Effector memory CD4-positive, alpha-beta T cell (primary cell): Measurements from ENCODE around the gene KRAS.
A peak's percentile ranks its signal among the peaks of the same experiment; 100 is the strongest.
"Not testable (repeated sequence)": the region's sequence is repeated elsewhere in the genome, so short reads cannot be mapped to it uniquely, and the experiment has no call there.

Source experiments
- DNase-seq, 3 donors: peaks; one replicate each; pipeline ENCODE4 v3.0.0-alpha.2; 2020
- H3K27ac ChIP-seq: 2 replicates; pipeline ENCODE4 v1.7.0; 2013; ENCODE audit warnings: mild to moderate bottlenecking, low read length, moderate library complexity; ENCODE audit not compliant: insufficient read depth, poor library complexity, severe bottlenecking
- H3K27me3 ChIP-seq: replicated peaks from 2 replicates; pipeline ENCODE4 v1.7.0; 2013; ENCODE audit warnings: mild to moderate bottlenecking, low read length; ENCODE audit not compliant: insufficient read depth, control insufficient read depth, poor library complexity, severe bottlenecking
- H3K36me3 ChIP-seq: 2 replicates; pipeline ENCODE4 v1.7.0; 2013; ENCODE audit warnings: mild to moderate bottlenecking, low read length, moderate library complexity; ENCODE audit not compliant: control insufficient read depth, insufficient read depth
- H3K4me1 ChIP-seq: 2 replicates; pipeline ENCODE4 v1.7.0; 2013; ENCODE audit warnings: low read length, mild to moderate bottlenecking; ENCODE audit not compliant: control insufficient read depth, insufficient read depth, poor library complexity, severe bottlenecking
- H3K4me3 ChIP-seq: 2 replicates; pipeline ENCODE4 v1.7.0; 2013; ENCODE audit warnings: low read length, low read depth, mild to moderate bottlenecking; ENCODE audit not compliant: insufficient read depth, poor library complexity, severe bottlenecking
- H3K9me3 ChIP-seq: 2 replicates; pipeline ENCODE4 v1.7.0; 2013; ENCODE audit warnings: mild to moderate bottlenecking, low read length, moderate library complexity; ENCODE audit not compliant: control insufficient read depth
- total RNA-seq, 3 donors: gene quantifications; one replicate each; lab custom pipeline; 2026; lab: John Stamatoyannopoulos, UW

Gene KRAS
- 48.7 to 60.7 (median 49.6) reads per million in 3 donors for total RNA-seq

DNA sequence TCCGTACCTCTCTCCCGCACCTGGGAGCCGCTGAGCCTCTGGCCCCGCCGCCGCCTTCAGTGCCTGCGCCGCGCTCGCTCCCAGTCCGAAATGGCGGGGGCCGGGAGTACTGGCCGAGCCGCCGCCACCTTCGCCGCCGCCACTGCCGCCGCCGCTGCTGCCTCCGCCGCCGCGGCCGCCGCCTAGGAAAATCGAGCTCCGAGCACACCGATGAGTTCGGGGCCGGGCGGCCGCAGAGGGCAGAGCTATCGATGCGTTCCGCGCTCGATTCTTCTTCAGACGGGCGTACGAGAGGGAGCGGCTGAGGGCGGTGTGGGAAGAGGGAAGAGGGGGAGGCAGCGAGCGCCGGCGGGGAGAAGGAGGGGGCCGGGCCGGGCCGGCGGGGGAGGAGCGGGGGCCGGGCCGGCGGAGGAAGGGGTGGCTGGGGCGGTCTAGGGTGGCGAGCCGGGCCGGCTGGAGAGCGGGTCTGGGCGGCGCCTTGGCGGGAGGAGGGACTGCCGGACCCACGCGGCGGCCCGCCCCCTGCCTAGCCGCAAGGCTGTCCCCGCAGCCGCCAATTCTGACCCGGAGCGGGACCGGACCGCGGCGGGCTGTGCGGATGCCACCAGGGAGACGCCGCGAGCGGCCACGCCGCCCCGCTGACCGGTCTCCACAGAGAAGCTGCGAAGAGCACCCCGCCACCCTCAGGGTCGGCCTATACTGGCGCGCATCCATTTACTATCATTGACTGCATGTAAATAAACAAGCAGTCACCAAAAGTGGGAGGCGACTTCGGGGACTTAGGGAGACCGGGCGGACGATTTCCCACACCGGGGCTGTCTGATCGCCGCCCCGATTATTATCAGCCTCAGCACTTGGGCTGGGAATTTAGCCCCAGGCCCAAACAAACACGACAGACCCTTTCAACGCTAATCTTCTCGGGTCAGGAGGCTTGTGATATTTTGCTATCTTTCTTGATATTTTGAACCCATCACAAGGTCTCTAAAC, at the start of gene KRAS:
TSS of gene KRAS (minus strand) at position 186 of the 987 bp plus-strand sequence.
- no peaks in the 10 kb centered on the region for H3K27me3 ChIP-seq
- no peaks in the 10 kb centered on the region for H3K36me3 ChIP-seq
- H3K4me3 ChIP-seq: peak within 1 kb of the TSS; percentile 81
- H3K27ac ChIP-seq: peak within 1 kb of the TSS; percentile 77
- no peaks in the 10 kb centered on the region for H3K9me3 ChIP-seq
- H3K4me1 ChIP-seq: peaks cover 8% of the 10 kb centered on the region
- peak; percentile 81 to 87 (median 85) for DNase-seq

- H3K27me3 ChIP-seq: no peaks in the 10 kb centered on the region
Measured at GRCh38 chr12:25296381-25296780, 45.7 kb upstream of the KRAS start.

GRCh38 chr12:25295361-25295760, 44.6 kb upstream of the KRAS start:
- H3K9me3 ChIP-seq: no peaks in the 10 kb centered on the region
- no peaks in the 10 kb centered on the region for H3K27me3 ChIP-seq
- H3K36me3 ChIP-seq: no peaks in the 10 kb centered on the region
- no peak for DNase-seq
- H3K27ac ChIP-seq: no peak overlapping the region
- no peak overlapping the region for H3K4me3 ChIP-seq
- H3K4me1 ChIP-seq: no peaks in the 10 kb centered on the region

More at GRCh38 chr12:25296381-25296780, 45.7 kb upstream of the KRAS start:
- no peaks in the 10 kb centered on the region for H3K9me3 ChIP-seq
- H3K4me1 ChIP-seq: no peaks in the 10 kb centered on the region
- no peak overlapping the region for H3K4me3 ChIP-seq
- H3K27ac ChIP-seq: no peak overlapping the region
- DNase-seq: no peak
- no peaks in the 10 kb centered on the region for H3K36me3 ChIP-seq

DNA sequence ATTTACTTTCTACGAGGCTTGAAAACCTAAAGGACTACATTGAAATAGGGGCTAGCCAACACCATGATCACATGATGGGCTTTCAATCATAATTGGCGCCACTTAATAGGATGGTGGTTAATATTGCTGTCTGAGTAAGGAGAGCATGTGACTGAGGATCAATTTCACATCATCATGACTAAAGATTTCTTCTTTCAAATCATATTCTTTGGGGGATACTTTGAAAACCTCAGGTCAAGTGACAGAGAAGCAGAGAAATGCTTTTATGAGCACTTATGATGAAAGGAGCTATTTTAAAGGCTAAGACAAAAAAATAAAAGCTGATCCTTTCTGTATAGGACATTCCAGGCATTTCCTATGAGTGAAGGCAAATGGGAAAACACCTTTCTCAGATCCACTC, 42.9 kb upstream of the KRAS start:
- Histone ChIP-seq H3K4me3 (no peak overlapping the region), H3K27me3 (no peaks in the 10 kb centered on the region), H3K27ac (no peak overlapping the region), H3K4me1 (no peaks in the 10 kb centered on the region), H3K36me3 (no peaks in the 10 kb centered on the region), H3K9me3 (no peaks in the 10 kb centered on the region)
- DNase-seq: no peak

DNA sequence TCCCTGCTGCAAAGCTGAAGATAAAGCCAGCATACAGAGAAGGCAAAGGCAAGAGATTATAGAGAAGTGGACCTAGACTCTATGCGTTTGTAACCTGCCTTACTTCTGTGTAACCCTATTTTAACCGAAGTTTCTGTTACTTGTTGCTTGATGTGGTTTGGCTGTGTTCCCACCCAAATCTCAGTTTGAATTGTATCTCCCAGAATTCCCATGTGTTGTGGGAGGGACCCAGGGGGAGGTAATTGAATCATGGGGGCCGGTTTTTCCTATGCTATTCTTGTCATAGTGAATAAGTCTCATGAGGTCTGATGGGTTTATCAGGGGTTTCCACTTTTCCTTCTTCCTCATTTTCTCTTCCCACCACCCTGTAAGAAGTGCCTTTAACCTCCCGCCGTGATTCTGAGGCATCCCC, 42.1 kb upstream of the KRAS start:
- H3K27me3 ChIP-seq, H3K9me3 ChIP-seq, H3K4me1 ChIP-seq, H3K4me3 ChIP-seq, H3K36me3 ChIP-seq, DNase-seq, H3K27ac ChIP-seq: not testable (repeated sequence)

DNA sequence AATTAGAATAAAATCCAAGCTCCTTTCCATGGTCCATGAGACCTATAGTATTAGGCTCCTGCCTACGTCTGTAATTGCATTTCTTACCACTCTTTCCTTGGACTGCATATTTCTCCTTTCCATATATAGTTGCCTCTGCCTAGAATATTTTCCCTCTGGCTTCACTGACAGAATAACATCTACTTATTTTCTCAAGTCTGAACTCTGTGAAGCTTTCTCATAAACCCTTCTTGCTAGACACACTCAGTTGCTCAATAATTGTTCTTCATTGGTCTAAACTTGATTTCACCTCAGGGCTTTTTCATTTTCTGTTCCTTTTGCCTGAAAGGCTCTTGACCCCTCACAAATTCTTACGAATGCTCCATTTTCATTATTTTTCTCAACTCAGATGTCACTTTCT, 36.9 kb upstream of the KRAS start:
- Histone ChIP-seq H3K36me3 (no peaks in the 10 kb centered on the region), H3K4me3 (no peak overlapping the region), H3K27ac (no peak overlapping the region), H3K9me3 (no peaks in the 10 kb centered on the region), H3K27me3 (no peaks in the 10 kb centered on the region), H3K4me1 (no peaks in the 10 kb centered on the region)
- no peak for DNase-seq

DNA sequence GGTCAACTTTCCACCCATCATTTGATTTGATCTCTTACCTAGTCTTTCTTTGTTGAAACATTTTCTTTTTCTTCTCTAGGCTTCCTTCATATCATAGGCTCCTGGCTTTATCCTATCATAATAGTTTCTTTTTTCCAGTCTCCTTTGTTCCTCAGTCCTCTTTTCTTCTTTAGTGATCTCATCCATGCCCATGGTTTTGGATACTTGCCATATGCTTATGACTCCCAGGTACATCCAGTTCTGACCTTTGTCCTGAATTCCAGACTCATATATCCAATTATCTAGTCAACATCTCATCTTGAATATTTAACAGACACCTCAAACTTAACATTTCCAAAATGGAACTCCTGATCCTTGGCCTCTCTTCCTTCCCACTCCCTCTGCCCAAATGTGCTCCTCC, 36.1 kb upstream of the KRAS start:
- Histone ChIP-seq H3K9me3 (no peaks in the 10 kb centered on the region), H3K36me3 (no peaks in the 10 kb centered on the region), H3K27me3 (no peaks in the 10 kb centered on the region), H3K4me1 (no peaks in the 10 kb centered on the region), H3K4me3 (no peak overlapping the region), H3K27ac (no peak overlapping the region)
- DNase-seq: no peak

DNA sequence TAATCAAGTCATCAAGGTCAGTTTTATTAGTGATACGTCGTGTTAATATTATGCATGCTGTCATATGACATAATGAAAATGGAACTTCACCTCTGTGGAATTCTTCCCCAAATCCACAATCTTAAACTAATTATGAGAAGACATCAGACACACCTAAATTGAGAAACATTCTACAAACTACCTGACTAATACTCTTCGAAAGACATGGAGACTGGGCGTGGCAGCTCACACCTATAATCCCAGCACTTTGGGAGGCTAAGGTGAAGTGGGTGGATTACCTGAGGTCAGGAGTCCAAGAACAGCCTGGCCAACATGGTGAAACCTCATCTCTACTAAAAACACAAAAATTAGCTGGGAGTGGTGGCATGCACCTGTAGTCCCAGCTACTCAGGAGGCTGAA, 33.3 kb upstream of the KRAS start:
- Histone ChIP-seq H3K4me1 (peaks cover 6% of the 10 kb centered on the region), H3K9me3 (no peaks in the 10 kb centered on the region), H3K27ac (no peak overlapping the region), H3K36me3 (no peaks in the 10 kb centered on the region), H3K4me3 (no peak overlapping the region), H3K27me3 (no peaks in the 10 kb centered on the region)
- DNase-seq: no peak

DNA sequence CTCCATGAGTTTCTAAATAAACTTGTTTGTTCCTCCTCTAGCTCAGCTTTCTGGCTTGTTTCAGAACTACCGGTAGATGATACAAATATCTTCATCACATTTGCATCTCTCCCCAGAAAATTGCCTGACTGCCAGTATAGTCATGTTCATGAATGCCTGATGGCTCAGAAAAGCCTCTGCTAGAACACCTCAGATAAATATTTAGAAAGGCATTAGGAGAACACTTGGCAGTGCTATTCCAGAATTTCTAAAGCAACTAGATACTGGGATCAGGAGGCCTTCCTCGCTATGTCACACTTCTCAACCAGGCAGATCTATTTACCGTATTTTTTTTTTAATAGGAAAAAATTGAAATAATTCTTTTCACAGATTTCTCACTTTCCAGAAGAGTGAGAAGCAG, 32.3 kb upstream of the KRAS start:
- Histone ChIP-seq H3K9me3 (no peaks in the 10 kb centered on the region), H3K4me1 (peaks cover 6% of the 10 kb centered on the region), H3K36me3 (no peaks in the 10 kb centered on the region), H3K27ac (no peak overlapping the region), H3K27me3 (no peaks in the 10 kb centered on the region), H3K4me3 (no peak overlapping the region)
- no peak for DNase-seq

DNA sequence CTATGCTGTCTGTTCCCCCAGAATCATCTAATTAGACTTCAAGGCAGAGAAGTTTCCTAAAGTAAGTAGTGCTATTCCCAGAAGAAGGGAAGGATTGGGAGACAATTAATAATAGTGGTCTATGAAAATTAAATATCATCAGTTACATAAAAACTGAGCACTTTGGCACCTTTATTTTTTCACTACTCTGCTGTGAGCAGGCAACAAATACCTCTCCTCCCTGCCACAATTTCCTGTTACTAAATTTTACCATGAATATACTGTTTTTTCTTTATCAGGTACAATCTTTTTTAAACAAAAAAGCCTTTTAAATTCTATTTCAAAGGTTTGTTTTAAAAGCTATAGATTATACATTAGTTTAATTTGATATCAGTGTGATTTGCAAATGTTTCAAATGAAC, 29.4 kb upstream of the KRAS start:
- no peak for DNase-seq
- Histone ChIP-seq H3K4me1 (peaks cover 6% of the 10 kb centered on the region), H3K27me3 (no peaks in the 10 kb centered on the region), H3K27ac (no peak overlapping the region), H3K4me3 (no peak overlapping the region), H3K36me3 (no peaks in the 10 kb centered on the region), H3K9me3 (no peaks in the 10 kb centered on the region)
